Measurements from ENCODE around the gene PLA2G4E.

Gene PLA2G4E

DNA sequence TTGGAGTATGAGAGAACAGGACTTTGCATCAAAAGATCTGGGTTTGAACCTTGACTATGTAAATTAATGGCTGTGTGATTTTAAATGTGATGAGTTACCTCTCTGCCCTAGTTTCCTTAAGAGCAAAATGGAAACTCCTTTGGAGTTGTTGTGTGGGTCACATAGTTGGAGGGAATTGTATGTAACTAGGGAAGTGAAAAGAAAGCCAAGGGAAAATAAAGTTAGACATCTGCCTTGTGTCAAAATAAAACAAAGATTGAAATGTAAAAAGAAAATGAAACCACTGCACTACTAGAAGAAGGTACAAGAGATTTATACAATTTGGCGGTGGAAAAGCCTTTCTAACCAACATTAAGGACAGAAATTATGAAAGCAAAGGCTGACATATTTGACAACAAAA lies 46.8 kb downstream of the PLA2G4E start:
- DNase-seq (ENCODE audit: low read depth) = no peak
- H3K4me3 ChIP-seq (ENCODE audit: low read length) = no peak overlapping the region
- TF ChIP-seq, protein P1, sequence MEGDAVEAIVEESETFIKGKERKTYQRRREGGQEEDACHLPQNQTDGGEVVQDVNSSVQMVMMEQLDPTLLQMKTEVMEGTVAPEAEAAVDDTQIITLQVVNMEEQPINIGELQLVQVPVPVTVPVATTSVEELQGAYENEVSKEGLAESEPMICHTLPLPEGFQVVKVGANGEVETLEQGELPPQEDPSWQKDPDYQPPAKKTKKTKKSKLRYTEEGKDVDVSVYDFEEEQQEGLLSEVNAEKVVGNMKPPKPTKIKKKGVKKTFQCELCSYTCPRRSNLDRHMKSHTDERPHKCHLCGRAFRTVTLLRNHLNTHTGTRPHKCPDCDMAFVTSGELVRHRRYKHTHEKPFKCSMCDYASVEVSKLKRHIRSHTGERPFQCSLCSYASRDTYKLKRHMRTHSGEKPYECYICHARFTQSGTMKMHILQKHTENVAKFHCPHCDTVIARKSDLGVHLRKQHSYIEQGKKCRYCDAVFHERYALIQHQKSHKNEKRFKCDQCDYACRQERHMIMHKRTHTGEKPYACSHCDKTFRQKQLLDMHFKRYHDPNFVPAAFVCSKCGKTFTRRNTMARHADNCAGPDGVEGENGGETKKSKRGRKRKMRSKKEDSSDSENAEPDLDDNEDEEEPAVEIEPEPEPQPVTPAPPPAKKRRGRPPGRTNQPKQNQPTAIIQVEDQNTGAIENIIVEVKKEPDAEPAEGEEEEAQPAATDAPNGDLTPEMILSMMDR (conservative IDR thresholded peaks at IDR 0.05; ENCODE audit: low read depth, low read length) = no peak

DNA sequence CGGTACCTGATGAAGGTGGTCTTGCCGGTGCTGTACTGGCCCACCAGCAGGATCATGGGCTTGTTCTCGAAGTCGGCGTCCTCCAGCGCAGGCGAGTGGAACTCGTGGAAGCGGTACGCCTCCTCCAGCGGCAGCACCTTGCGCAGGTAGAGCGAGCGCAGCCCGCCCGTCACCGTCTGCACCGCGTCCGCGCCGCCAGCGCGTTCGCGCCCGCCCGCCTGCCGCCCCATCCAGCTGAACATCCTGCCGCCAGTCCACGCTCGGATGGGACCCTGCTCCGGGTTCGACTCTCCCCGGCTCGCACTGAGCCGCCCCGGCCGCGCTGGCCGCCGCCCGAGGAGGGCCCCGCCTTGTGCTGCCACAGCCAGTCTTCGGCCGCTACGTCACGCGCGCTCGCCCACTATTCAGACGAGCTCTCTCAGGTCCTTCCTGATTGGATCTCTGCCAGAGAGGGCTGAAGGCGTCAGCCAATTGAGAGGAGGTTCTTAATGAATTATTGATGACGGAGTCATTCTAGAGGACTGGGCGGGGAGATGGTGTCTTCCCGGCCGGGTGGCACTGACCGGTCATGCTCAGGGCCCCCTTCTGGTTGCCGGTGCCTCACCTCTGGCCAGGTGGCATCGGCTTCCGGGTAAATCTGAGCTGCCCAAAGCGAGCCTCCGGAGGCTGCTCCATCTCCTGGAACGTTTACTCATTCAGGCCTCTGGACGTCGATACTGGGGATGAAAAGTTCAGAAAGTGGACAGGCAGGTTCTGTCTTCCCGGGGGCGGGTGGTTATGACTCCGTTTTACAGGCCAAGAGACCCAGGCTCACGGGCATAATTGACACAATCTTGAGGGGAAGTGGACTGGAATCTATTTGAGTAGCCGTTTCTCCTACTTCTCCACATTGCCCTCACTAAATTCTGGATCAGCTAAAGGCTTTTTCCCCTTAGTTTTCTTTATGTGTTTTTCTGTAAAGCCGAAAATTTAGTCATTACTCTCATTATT lies 48.3 kb downstream of the PLA2G4E start, which contains the start of gene EHD4:
TSS of gene EHD4 (minus strand) at position 305 of the 990 bp plus-strand sequence. CDS start at position 242, 63 bp downstream.
- peak within 1 kb of the TSS; percentile 87 for H3K4me3 ChIP-seq (ENCODE audit: low read length)
- DNase-seq (ENCODE audit: low read depth) = peak; percentile 97
- TF ChIP-seq, protein P1 (conservative IDR thresholded peaks at IDR 0.05; ENCODE audit: low read depth, low read length) = peak; percentile 46

DNA sequence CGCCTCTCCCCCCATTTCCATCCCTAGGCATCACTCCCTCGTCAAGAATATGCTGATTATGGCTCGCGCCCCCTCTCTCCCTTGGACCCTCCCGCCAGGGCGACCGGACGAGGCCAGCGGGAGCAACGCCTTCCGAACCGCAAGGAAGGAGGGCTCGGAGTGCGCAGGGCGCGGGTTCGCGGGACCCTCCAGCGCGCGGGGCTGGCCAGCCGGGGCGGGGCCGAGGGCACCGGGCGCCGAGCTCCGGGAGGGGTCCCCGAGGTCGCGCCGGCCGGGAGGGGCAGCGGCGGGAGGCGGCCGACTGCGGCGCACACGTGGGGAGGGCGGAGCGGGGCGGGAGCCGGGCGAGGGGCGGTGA lies 49.0 kb downstream of the PLA2G4E start:
- peak overlapping the region; percentile 87 for H3K4me3 ChIP-seq (ENCODE audit: low read length)
- TF ChIP-seq, protein P1 (conservative IDR thresholded peaks at IDR 0.05; ENCODE audit: low read depth, low read length) = no peak
- no peak for DNase-seq (ENCODE audit: low read depth)

DNA sequence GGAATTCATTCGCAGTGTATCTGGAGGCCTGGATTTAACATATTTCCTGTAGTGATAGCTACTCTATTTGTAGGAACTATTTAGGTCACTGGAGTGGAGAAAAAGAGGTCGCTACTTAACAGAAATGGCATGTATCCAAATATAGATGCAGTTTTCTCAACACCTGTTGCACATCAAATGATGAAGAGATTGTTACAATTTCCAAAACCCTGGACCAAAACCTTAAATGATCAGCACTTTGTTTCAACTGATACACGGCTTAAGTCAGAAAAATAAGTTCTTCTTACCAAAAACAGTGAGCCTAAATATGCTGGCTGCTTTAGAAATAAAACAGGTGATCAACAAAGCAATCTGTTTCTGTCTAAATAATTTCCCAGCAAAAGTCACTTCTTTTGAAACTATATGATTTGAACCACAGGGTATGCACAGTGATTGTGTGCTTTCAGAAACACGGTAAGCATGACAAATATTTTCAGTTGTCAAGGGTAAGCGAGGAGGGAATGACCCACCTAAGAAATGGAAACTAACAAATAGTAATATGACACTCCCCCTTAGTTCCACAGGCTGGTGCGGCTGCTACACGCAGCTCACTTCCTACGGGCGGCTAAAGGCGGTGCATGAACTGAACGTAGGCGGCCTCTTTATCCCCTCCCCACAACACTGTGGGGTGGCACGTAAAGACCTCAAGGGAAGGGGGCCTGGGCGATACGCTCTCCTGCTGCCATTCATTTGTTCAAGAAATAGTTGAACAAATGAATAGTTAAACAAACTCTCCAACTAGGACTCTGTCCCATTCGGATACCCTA lies 49.5 kb downstream of the PLA2G4E start:
- TF ChIP-seq, protein P1 (conservative IDR thresholded peaks at IDR 0.05; ENCODE audit: low read depth, low read length) = no peak
- H3K4me3 ChIP-seq (ENCODE audit: low read length) = peak overlapping the region; percentile 87

DNA sequence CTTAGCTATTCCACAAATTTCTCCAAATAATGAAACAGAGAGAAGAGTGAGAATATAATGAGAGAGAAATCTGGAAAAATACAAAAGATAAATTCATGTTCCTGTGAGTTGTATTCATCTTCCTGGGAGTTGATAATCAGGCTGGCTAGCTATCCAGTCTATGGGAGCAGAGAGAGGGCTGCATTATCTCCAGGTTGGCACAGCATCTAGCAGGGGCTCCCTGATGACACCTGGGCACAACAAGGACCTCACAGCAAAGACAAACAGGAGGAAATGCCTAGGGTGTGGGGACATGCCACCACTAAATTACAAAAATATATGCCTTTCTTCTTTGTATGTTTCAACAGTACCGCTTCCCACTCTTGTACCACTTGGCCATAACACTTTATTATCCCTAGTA lies 50.4 kb downstream of the PLA2G4E start:
- DNase-seq (ENCODE audit: low read depth) = no peak
- TF ChIP-seq, protein P1 (conservative IDR thresholded peaks at IDR 0.05; ENCODE audit: low read depth, low read length) = no peak

More for the DNA sequence above, 49.5 kb downstream of the PLA2G4E start:
- no peak for DNase-seq (ENCODE audit: low read depth)

DNA sequence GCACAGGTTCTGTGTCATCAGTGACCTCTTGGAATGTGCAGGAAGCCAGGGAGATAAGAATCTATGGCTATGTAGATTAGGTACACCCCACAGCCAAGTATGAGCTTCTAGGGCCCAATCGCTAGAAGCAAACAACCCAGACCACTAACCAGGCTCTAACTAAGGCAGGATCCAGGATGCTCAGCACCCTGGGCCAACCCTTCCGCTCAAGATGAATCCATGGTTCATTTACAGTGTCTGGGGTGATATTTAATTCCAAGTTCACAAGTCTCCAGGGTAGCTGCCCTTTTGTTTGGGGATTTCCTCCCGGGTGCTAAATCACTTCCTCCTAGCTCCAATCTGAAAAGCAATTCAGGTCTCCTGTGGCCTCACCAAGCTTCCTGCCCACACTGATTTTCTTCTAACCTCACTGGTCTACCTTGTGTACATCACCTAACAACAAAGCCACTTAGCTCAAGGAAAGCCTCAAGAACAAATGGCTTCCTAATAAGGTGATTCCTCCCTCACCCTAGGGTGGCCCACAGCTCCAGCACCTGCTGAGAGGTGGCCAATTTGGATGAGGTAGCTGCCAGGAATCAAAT lies 50.9 kb downstream of the PLA2G4E start:
- H3K4me3 ChIP-seq (ENCODE audit: low read length) = no peak overlapping the region
- DNase-seq (ENCODE audit: low read depth) = no peak
- TF ChIP-seq, protein P1 (conservative IDR thresholded peaks at IDR 0.05; ENCODE audit: low read depth, low read length) = no peak

More for the DNA sequence above, 50.4 kb downstream of the PLA2G4E start:
- H3K4me3 ChIP-seq (ENCODE audit: low read length) = no peak overlapping the region
